Gastrocnemius medialis (tissue), 4 donors: ENCODE measurements around the gene LHCGR.

Experiments
- CTCF ChIP-seq, 5 experiments: fragments of 450-650 bp in 3 of 5; fragments of 200-600 bp in 2 of 5; sonication (generic) in 2 of 5; IDR thresholded peaks in 4 of 5; conservative IDR thresholded peaks in 1 of 5; 1 replicate in 4 of 5; 2 replicates in 1 of 5; pipeline ENCODE4 v1.5.1; 2016 to 2019; ENCODE audit warnings: antibody characterized with exemption in 5 of 5, mild to moderate bottlenecking in 3 of 5, moderate library complexity in 3 of 5
- POLR2A ChIP-seq, 2 donors: fragments of 450-650 bp; IDR thresholded peaks; one replicate each; pipeline ENCODE4 v1.6.1; 2017; ENCODE audit warnings: antibody characterized with exemption in 2 of 2, mild to moderate bottlenecking in 2 of 2, moderate library complexity in 2 of 2

GRCh38 chr2:48793671-48794070 is 38.1 kb upstream of the LHCGR start:
- TF ChIP-seq CTCF (IDR thresholded peaks at IDR 0.05 in 4 of 5, conservative IDR thresholded peaks at IDR 0.05 in 1 of 5) = no peak
- TF ChIP-seq POLR2A (IDR thresholded peaks at IDR 0.05) = no peak
